ENCODE measurements around the gene XXYLT1. TPM values are rescaled to one million over a fixed set of nuclear protein-coding genes. Genes with fewer than 3 reads are reported as not detected.

Gene XXYLT1, protein sequence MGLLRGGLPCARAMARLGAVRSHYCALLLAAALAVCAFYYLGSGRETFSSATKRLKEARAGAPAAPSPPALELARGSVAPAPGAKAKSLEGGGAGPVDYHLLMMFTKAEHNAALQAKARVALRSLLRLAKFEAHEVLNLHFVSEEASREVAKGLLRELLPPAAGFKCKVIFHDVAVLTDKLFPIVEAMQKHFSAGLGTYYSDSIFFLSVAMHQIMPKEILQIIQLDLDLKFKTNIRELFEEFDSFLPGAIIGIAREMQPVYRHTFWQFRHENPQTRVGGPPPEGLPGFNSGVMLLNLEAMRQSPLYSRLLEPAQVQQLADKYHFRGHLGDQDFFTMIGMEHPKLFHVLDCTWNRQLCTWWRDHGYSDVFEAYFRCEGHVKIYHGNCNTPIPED
- 41.2 to 42.9 TPM (median 41.9 TPM) in 3 replicates for total RNA-seq

DNA sequence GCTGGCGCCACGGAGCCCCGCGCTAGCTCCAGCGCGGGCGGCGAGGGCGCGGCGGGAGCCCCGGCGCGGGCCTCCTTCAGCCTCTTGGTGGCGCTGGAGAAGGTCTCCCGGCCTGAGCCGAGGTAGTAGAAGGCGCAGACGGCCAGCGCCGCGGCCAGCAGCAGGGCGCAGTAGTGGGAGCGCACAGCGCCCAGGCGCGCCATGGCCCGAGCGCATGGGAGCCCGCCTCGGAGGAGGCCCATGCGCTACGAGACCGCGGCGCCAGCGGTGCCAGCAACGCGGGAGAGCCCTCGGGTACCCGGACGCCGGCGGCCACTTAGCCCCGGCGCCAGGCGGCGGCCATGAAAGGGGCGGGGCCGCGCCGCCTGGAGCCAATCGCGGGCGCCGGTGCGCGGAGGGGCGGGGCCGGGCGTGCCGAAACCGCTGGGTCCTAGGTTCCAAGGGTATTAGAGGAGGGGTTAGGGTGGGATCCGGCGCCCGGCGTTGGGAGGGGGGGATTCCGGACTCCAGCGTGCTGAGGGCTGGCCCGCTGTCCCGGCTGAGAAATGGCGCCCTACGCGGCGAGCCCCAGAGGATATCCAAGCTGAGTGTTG lies at the start of gene XXYLT1:
Gene XXYLT1 (minus strand): TSS at position 343 of the 593 bp plus-strand sequence. CDS start 101 bp downstream, at position 242.
- Mint-ChIP-seq H3K27me3 (ENCODE audit: low read depth) (no peaks in the 10 kb centered on the region), H3K4me1 (peaks cover 20% of the 10 kb centered on the region), H3K9me3 (no peaks in the 10 kb centered on the region), H3K4me3 (peak within 1 kb of the TSS; percentile 83), H3K27ac (peak within 1 kb of the TSS; percentile 88), H3K36me3 (peaks cover 4% of the 10 kb centered on the region)
- peak; percentile 79 to 92 for DNase-seq (ENCODE audit: low spot score in 2 of 2, unreplicated experiment in 2 of 2)
- TF ChIP-seq, protein P1, sequence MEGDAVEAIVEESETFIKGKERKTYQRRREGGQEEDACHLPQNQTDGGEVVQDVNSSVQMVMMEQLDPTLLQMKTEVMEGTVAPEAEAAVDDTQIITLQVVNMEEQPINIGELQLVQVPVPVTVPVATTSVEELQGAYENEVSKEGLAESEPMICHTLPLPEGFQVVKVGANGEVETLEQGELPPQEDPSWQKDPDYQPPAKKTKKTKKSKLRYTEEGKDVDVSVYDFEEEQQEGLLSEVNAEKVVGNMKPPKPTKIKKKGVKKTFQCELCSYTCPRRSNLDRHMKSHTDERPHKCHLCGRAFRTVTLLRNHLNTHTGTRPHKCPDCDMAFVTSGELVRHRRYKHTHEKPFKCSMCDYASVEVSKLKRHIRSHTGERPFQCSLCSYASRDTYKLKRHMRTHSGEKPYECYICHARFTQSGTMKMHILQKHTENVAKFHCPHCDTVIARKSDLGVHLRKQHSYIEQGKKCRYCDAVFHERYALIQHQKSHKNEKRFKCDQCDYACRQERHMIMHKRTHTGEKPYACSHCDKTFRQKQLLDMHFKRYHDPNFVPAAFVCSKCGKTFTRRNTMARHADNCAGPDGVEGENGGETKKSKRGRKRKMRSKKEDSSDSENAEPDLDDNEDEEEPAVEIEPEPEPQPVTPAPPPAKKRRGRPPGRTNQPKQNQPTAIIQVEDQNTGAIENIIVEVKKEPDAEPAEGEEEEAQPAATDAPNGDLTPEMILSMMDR (IDR thresholded peaks at IDR 0.05; ENCODE audit: unreplicated experiment) = no peak

DNA sequence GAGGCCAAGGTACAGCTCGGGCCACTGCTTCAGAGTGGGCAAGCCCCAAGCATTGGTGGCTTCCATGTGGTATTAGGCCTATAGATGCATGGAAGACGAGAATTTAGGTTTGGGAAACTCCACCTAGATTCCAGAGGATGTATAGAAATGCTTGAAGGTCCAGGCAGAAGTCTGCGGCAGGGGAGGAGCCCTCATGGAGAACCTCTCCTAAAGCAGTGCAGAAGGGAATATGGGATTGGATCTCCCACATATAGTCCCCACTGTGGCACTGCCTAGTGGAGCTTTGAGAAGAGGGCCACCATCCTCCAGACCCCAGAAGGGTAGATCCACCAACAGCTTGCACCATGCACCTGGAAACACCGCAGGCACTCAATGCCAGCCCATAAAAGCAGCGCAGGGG lies 48.1 kb upstream of the XXYLT1 start:
- TF ChIP-seq, protein P1 (IDR thresholded peaks at IDR 0.05; ENCODE audit: unreplicated experiment) = no peak
- H3K4me1 Mint-ChIP-seq = no peaks in the 10 kb centered on the region
- no peak overlapping the region for H3K4me3 Mint-ChIP-seq
- H3K36me3 Mint-ChIP-seq = peaks cover 42% of the 10 kb centered on the region
- no peaks in the 10 kb centered on the region for H3K27me3 Mint-ChIP-seq (ENCODE audit: low read depth)
- H3K27ac Mint-ChIP-seq = no peak overlapping the region
- DNase-seq (ENCODE audit: low spot score in 2 of 2, unreplicated experiment in 2 of 2) = no peak
- peaks cover 23% of the 10 kb centered on the region for H3K9me3 Mint-ChIP-seq

DNA sequence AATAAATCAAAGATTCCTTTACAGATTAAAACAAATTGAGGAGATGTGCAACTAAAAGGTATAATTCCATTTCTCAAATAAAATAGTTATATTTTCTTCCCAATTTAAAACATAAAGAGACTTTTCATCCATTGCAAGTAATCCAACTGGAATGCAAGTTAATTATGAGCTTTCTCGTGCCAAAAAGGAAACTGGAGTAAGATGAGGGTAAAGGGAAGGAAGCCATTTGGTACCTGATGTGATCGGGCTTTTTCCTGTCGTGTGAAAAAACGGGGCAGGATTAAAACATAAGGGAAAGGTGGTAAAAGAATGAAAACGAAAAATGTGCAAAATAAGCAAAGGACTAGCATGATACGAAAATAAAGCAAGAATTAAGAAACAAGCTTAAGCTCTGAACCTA lies 41.8 kb upstream of the XXYLT1 start:
- H3K36me3 Mint-ChIP-seq = peaks cover 2% of the 10 kb centered on the region
- TF ChIP-seq, protein P1 (IDR thresholded peaks at IDR 0.05; ENCODE audit: unreplicated experiment) = no peak
- H3K4me3 Mint-ChIP-seq = no peak overlapping the region
- no peak overlapping the region for H3K27ac Mint-ChIP-seq
- no peaks in the 10 kb centered on the region for H3K9me3 Mint-ChIP-seq
- no peaks in the 10 kb centered on the region for H3K27me3 Mint-ChIP-seq (ENCODE audit: low read depth)
- DNase-seq (ENCODE audit: low spot score in 2 of 2, unreplicated experiment in 2 of 2) = no peak
- no peaks in the 10 kb centered on the region for H3K4me1 Mint-ChIP-seq

DNA sequence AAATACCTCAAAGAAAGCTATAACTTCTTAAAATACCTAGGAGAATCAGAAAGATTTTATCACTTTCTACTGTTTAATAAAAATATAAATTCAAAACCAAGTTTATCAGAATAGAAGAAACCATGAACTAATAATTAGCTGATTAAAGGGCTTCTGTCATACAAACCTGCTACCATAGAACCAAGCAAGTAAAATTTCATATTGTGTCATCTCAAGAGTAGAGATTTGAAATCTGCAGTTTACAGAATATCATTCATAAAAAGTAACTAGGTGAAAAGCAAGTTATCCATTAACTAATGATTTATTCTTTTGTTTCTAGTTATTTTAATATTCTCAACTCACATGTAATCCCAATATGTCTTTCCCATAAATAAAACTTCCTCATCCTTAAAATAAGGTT lies 36.8 kb upstream of the XXYLT1 start:
- no peak overlapping the region for H3K27ac Mint-ChIP-seq
- no peak overlapping the region for H3K4me3 Mint-ChIP-seq
- TF ChIP-seq, protein P1 (IDR thresholded peaks at IDR 0.05; ENCODE audit: unreplicated experiment) = no peak
- H3K4me1 Mint-ChIP-seq = no peaks in the 10 kb centered on the region
- H3K36me3 Mint-ChIP-seq = peaks cover 5% of the 10 kb centered on the region
- no peak for DNase-seq (ENCODE audit: low spot score in 2 of 2, unreplicated experiment in 2 of 2)
- no peaks in the 10 kb centered on the region for H3K27me3 Mint-ChIP-seq (ENCODE audit: low read depth)
- no peaks in the 10 kb centered on the region for H3K9me3 Mint-ChIP-seq

DNA sequence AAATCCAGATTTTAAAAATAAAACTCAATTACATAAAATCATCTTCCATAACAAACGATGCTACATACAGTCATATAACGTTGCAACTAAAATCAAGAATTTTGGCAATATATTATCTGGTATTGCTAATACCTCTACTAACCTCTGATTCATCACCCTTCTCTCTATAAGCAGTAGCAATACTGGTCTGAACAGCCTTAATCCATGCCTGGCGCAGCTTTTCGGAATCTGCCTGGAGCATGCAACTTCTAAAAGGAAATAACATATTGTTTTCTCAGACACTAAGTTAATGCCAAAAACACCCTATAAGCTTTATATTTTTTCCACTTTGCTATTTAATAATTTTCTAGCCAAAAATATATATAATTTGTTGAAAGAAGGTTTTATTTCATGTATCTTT lies 35.4 kb upstream of the XXYLT1 start:
- no peaks in the 10 kb centered on the region for H3K9me3 Mint-ChIP-seq
- no peak for DNase-seq (ENCODE audit: low spot score in 2 of 2, unreplicated experiment in 2 of 2)
- TF ChIP-seq, protein P1 (IDR thresholded peaks at IDR 0.05; ENCODE audit: unreplicated experiment) = no peak
- H3K4me1 Mint-ChIP-seq = no peaks in the 10 kb centered on the region
- H3K27me3 Mint-ChIP-seq (ENCODE audit: low read depth) = no peaks in the 10 kb centered on the region
- H3K27ac Mint-ChIP-seq = no peak overlapping the region
- H3K4me3 Mint-ChIP-seq = no peak overlapping the region
- peaks cover 13% of the 10 kb centered on the region for H3K36me3 Mint-ChIP-seq
